ENCODE data around the gene NFYC.
"Not testable (repeated sequence)": the region's sequence is repeated elsewhere in the genome, so short reads cannot be mapped to it uniquely, and the experiment has no call there.

The NFYC gene

DNA sequence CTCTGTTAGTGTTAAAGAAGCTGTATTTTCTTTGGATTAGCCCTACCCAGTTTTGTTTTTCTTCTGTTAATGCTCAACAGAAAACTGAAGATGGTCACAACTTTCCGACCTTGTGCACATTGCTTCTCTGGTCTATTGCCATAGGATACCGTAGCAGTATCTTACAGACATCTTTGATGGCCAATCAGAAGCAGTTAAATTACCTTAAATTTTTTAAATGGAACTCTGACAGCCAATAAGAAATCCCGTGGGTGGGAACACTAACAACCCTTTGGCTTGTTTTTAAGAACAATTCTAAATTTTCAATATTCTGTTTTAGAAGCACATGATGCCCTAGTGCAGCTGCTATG lies 17.2 kb downstream of the NFYC start:
- no peak for DNase-seq

DNA sequence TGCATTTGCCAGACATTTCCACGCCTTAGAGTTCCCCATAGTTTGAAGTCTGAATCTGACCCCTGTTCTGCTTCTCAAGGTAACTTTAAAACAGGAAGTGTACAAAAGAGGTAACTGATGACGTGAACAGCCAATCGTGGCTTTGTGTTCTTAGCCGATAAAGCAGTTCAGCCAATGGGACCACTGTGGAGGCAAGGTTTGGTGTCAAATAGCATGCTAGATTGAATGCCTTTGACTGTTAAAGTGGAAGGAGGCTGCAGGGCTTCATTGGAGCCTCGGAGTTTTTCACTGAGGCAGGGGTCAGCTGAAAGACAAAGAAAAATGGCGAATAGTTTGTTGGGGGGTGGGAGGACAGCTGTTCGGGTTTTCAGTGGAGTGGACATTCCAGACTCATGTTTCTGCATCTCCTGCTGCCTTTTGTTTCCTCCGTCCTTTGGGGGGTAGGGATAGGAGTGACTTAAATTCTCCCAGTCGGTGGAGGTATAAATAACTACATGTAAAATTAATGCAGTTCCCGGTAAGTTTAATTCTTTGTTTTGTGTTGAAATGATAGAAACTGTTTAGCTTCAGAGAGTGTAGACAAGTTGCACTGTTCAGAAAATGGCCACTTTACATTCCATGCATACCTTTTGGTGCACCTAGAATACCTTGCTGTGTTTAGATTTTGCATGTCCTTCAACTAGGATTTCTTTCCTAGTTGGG lies 17.7 kb downstream of the NFYC start:
- DNase-seq, result peak; percentile 57

DNA sequence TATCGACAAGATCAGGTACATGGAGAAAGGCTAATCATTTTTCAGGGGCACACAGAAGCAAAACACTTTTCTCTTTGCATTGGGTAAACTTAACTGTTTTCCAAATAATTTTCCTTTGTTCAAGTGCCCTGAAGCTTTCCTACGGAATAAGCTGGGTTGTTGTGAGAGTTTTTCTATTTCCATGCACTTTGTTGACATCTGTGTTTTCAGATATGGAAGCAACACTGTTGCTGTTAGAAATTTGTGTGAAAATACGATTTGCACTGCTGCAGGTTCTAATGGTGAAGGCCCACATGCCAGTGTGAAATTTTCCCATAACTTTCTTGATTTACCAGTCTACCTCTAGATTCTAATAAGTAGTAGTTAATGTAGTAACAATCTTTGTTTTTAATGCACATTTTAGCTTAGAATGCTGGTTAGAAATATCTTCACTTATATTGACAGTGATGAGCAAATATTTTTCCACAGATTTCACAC lies 18.3 kb downstream of the NFYC start:
- no peak for DNase-seq

DNA sequence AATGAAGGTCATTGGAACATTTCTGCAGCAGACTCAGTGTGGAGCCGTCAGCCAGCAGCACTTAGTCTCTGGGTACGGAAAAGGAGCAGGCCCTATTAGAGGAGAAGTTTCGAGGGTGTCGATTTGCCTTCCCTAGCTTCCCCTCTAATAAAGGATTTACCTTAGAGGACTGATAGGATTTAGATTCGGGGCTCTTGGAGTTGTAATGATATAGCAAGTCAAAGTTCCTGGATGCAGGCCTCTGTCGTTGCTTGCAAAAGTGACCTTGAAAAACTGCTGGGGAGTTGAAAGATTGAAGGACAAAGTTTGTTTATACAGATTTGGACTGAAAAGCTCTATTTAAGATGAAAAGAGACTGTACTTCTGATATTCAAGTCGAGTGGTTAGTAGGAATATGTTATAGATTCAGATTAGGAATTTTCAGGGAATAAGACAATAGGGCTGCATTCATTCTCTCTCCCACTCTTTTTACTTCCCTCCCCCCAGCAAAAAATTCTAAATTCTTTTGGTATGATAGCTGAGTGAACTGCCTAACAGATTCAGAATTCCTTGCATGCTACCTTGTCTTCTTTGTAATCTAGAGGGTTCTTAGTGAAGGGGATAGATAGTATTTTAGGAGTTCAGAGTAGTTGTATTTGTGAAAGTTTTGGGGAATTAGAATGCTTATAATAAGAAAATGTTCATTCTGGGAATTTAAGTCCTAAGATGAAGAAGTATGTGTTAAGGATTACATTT lies 19.2 kb downstream of the NFYC start:
- DNase-seq, result no peak

DNA sequence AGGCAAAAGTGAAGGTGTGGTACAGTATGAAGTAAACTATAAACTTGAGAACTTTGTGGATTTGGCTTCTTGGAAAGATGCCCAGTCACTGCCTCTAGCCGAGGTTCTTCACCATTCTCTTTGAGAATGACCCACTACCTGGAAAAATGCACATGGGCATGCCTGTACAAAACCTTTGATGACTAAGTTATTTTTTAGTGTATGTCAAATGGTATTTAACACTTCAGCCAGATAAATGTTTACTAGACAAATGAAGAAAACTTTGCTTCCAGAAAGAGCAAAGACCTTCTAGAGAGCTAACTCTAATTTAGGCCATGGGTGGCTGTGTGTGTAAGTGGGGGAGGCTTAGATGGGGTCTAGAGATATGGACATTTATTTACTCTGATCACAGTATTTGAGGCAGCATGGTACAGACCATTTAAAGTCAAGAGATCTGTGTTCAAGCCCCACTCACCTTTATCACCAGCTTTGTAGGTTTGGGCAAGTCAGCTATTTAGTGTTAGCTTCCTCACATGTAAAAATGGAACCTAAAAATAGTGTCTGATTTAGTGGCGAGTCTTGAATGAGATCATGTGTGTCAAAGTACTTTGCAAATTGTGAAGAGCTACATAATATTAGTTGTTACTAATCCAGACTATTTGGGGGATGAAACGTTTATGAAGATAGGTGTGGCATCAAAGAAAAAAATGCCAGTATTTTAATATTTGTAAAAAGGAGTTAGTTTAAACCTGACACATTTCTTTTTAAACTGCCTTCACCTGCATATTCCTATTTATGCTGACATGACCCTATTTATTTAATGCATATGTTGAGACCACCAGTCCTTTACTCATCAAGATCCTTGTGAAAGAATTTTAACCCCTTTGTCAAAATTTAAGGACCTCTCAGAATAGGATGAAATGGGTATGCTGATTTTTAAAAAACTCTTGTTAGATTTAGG lies 20.2 kb downstream of the NFYC start:
- no peak for DNase-seq

DNA sequence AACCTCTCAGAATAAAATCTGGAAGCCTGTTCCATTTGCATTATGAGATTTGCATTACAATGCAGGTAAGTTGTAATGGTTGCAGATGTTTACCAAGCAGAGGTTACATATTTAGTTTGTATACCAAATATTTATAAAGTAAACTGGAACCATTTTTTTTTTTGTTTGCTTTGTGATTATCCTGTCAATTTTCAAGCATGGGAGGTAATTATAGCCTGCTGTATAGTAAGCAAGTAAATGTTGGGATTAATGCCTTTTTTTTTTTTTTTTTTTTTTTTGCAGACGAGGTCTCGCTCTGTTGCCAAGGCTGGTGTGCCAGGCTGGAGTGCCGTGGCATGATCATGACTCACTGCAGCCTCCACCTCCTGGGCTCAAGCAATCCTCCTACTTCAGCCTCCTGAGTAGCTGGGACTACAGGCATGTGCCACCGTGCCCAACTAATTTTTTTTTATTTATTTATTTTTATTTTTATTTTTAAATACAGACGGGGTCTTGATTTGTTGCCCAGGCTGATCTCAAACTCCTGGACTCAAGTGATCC lies 21.0 kb downstream of the NFYC start:
- DNase-seq, result no peak

DNA sequence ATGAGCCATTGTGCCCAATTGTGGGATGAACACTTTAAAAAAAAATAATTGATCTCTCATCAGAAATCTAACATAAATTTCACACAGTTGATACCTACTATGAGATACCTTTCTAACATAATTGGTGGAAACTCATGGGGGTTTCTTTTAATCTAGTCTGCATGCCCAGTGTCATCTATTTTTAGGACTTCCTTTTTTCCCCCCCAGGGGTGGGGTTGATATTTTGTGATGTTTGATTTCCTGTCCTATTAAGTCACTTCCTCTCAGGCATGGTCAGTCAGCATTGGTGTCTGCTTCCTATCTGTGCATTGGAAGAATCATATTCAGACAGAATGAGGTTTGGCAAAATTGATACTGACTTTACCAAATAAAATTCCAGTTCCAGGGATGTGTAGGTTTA lies 21.5 kb downstream of the NFYC start:
- DNase-seq, result no peak

DNA sequence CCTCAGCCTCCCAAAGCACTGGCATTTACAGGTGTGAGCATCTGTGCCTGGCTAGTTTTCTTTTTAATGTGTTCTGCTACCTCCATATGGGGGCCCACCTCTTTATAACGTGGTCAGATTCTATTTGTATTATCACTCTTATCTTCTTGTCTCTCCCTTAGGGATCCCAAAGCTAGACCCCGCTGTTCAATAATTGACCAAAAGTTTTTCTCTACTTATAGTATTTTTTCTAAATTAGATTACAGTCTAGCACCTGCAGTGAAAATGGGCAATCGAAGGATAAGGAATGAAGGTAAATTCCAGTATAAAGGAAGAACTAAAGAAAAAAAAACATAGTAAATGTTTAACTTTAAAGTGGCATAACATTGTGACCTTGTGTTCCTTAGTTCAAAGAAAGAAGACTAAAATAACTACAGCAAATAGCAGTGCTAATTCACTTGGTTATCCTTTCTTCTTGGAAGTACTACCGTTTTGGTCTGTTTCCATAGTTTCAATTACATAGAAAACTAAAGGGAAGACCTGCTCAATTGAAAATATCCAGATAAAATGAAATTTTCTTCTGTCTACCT lies 24.1 kb downstream of the NFYC start:
- no peak for DNase-seq

DNA sequence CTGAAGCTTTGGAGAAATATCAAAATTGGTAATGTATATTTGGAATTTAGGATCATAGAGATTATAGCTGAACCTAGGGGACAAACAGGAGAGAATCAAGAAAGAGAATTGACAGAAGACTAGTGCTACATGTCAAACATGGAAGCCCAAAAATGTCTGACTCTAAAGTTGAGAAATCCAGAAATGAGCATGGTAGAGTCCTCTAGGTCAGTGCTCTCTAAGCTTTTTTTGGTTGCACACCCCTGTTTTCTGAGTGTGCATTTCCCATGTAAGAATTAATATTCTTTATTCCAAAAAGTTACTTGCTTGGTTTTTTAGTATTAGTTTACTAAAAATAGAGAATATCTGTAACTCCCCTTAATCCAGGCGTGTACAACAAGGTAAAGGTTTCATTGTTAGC lies 25.6 kb downstream of the NFYC start:
- DNase-seq, result no peak

DNA sequence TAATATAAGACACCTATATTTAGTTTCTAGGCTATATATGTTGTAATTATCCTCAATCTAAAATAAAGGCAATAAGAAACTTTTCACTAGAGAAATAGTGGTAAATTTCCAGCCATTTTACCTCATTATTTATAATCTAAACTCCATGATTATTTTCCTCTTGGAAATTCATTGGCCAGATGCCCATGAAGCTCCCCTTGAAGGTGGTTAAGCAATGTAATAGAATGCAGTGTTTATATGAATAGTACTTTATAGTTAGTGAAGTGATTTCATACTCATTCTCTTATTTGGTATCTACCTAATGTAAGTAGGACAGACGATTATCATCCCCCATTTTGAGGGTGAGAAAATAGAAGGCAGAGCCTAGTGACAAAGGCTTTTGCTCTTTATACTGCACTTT lies 26.5 kb downstream of the NFYC start:
- DNase-seq, result no peak

DNA sequence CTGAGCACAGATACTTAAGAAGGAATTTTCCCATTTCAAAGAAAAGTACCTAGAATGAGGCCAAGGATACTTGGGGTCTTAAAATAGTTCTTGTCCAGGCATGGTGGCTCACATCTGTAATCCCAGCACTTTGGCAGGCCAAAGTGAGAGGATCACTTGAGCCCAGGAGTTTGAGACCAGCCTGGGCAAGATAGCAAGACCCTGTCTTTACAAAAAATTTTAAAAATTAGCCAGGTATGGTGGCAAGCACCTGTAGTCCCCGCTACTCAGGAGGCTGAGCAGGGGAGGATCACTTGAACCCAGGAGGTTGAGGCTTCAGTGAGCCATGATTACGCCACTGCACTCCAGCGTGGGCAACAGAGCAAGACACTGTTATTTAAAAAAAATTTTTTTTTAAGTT lies 29.0 kb downstream of the NFYC start:
- DNase-seq, result no peak

DNA sequence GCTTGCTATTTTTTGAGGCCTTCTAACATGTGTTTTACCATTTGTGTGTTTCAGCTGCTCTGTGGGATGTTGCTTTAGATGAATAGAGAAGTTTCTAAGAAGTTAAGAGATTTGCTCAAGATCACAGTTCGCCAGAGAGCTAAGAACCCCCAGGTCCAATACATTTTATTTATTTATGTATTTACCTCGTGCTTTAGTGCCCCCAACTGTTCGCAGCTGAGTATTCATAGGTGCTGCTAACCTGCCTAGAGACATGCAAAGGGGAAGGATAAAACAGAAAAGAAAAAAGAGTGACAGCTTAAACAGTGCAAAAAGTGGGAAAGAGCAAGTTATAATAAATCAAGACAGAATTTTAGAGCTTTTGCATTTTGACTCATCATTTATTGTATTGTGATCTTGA lies 31.1 kb downstream of the NFYC start:
- DNase-seq, result no peak

DNA sequence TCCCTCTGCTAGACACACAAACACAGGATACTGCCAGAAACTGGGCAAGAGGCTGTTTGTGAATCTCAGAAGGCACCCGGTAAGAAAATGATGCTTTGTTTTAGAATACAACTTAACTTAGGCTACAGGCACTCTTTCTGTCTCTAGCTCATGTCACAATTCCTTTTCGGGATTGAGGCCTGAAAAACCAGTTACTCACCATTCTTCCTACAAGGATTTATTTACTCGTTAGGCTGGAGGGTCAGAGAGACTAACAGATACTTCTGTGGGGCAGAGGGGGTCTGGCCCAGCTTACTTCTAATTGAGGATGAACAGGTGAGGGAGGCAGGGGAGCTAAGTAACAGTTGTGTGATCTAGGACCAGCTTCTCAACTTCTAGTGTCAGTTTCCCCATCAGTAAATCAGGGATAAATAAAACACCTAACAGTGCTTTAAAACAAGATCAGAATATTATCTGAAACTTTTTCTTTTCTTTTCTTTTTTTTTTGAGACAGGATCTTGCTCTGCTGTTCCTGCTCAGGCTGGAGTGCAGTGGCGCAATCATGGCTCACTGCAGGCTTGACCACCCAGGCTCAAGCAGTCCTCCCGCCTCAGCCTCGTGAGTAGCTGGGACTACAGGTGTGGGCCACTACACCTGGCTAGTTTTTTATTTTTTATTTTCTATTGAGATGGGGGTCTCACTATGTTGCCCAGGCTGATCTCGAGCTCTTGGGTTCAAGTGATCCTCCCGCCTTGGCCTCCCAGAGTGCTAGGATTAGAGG lies 31.9 kb downstream of the NFYC start:
- DNase-seq, result no peak

DNA sequence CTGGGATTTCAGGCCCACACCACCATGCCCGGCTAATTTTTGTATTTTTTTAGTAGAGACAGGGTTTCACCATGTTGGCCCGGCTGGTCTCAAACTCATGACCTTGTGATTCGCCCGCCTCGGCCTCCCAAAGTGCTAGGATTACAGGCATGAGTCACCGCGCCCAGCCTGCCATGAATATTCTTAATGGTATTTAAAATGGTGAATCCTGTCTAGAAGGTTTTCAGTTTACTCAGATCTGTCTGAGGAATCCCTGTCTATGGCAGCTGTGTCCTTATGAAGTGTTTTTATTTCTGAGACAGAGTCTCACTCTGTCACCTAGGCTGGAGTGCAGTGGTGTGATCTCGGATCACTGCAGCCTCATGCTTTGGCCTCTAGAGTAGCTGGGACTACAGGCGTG lies 36.2 kb downstream of the NFYC start:
- not testable (repeated sequence) for DNase-seq

DNA sequence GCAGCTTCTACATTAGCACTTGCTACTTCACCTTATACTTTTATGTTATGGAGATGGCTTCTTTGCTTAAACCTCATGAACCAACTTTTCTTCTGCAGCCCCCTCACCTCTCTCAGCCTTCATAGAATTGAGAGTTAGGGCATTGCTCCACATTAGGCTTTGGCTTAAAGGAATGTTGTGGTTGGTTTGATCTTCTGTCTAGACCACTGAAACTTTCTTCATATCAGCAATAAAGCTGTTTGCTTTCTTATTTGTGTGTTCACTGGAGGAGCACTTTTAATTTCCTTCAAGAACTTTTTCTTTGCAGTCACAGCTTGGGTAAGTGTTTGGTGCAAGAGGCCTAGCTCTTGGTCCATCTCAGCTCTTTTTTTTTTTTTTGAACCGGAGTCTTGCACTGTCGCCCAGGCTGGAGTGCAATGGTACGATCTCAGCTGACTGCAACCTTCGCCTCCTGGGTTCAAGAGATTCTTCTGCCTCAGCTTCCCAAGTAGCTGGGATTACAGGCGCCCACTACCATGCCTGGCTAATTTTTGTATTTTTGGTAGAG lies 37.9 kb downstream of the NFYC start:
- not testable (repeated sequence) for DNase-seq

DNA sequence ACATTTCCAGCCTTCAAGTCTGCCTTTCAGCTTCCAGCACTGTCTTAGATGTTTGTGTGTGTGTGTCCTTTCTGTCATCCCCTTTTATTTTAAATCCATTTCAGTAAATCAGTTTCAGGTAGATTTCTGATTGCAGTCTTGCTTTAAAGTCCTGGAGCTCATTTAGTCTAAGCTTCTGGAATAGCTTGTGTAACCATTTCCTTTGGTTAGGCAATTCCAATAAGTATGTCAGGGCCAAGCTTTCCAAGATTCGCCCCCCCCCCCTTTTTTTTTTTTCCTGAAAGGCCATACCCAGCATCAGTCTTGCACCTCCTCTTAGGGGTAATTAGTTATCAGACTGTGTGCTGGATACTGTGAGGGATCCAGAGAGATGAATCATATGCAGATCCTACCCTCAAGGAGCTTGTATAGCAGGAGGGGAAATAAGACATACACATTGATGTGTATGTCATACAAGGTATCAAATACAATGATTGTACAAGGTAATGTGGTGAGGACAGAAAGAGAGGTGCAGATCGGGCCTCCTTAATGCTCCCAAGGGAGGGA lies 41.3 kb downstream of the NFYC start:
- no peak for DNase-seq

DNA sequence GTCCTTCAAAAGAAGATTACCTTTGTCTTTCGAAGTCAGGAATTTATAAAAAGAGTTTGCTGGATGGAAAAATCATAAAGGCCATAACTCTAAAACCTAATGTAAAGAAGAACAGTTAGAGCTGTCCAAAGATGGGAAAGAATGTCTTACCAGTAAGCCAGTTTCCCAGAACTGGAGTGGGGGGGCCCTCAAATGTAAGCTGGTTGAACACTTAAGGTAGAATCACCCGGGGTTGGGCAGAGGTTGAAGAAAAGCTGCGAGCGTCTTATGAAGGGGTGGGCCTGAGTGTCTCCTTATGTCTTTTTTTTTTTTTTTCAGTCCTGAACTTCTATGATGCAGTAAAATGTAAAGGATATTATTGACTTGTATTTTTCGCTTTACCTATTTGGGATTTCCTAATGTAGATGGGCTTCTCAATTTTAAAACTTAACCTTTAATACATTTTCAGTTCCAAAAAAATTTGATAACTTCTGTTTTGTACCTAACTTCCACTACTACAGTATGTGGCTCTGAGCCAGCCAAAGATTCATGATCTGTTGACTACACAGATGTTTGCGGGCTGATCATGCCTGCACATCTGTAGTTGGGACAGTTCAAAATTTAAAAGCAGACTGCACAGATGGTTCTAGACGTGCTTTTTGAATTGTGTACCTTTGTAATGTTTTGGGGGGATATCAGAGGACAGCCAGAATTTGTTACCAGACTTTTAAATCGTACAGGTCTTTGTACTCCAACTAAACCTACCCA lies 43.6 kb downstream of the NFYC start:
- no peak for DNase-seq

DNA sequence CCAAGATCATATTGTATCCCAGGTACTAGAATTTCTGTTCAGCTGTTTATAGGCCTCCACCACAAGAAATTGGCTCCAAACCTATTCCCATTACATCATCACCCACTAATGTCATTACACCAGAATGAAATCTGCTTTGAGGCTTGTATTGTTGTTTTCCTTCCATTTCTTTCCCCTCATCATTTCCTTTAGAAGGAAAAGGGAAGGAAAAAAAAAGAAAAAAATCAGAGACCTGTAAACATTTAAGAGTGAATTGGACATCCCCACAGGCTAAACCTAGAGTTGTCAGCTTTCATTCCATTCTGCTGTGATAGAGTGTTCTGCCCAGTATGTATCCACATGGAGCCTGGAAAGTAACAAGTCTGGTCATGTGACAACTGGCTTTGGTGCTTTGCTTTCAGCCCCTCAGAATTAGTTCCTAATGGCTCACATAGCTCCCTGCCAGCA lies 44.6 kb downstream of the NFYC start:
- no peak for DNase-seq

DNA sequence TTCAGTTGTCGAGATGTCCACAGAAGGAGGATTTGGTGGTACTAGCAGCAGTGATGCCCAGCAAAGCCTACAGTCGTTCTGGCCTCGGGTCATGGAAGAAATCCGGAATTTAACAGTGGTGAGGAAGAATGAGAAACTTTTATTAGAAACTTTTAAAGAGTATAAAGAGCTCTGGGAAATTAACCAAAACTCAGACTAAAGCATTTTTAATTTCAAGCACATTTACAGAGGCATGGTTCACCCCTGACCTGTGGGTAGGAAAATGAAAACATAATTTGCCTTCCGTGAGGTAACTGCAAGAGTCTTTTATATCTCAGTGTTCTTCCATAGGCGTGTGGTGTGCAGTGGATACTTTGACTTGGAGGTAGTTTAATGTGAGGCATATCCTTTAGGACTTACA lies 47.3 kb downstream of the NFYC start:
- no peak for DNase-seq

DNA sequence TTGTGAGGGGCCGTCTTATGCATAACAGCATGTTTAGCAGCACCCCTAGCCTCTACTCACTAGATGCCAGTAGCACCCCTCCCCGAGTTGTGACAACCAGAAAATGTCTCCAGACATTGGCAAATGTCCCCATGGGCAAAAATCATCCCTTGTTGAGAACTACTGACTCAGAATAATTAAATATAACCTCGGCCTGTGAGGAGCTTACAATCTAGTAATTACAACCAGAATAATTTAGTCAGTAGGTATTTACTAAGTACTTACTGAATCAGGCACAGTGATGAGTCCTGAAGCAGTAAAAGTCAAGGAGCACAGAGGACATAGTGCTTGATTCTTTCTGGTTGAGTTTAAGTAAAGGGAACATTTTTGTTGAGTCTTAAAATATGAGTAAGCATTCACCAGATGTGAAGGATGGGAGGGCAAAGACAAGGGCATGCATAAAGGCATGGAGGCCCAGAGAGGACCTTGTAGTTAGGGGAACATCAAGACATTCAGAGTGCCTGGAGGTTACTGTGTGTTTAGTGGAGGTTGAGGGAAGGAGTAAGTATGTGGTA lies 48.0 kb downstream of the NFYC start:
- no peak for DNase-seq
